ENCODE measurements around the gene IFTAP. TPM values are rescaled to one million over a fixed set of nuclear protein-coding genes. Genes with fewer than 3 reads are reported as not detected.
"Not testable (repeated sequence)": the region's sequence is repeated elsewhere in the genome, so short reads cannot be mapped to it uniquely, and the experiment has no call there.

IFTAP gene
- 7.1 TPM for total RNA-seq

- H3K9me3 ChIP-seq, result no peaks in the 10 kb centered on the region
- H3K36me3 ChIP-seq, result no peaks in the 10 kb centered on the region
- H3K4me3 ChIP-seq, result peak within 1 kb of the TSS; percentile 87 to 88
- no peaks in the 10 kb centered on the region for H3K27me3 ChIP-seq
- intact Hi-C loops (cut with DNase I), result loop anchor here (5.0 kb wide), 2 partner anchors 82 to 307 kb away; partner anchors contain the start of genes COMMD9 and TRAF6
- no peak for TF ChIP-seq CTCF (IDR thresholded peaks at IDR 0.05)
- H3K27ac ChIP-seq, result peak within 1 kb of the TSS; percentile 55 to 59
- H3K4me1 ChIP-seq, result peaks cover 0 to 6% of the 10 kb centered on the region in 2 donors
- DNase-seq (ENCODE audit: low spot score in 2 of 2), result peak in 1 of 2 donors; percentile 79
These were observed at the start of gene IFTAP for GRCh38 chr11:36594316-36594989. TSS of gene IFTAP (plus strand) at chr11:36594502. CDS start at chr11:36610104, 15,602 bp downstream.

GRCh38 chr11:36550385-36551115, 43.8 kb upstream of the IFTAP start:
- no peak overlapping the region for H3K4me3 ChIP-seq
- H3K9me3 ChIP-seq, result no peaks in the 10 kb centered on the region
- DNase-seq (ENCODE audit: low spot score in 2 of 2), result no peak
- H3K36me3 ChIP-seq, result no peaks in the 10 kb centered on the region
- TF ChIP-seq CTCF (IDR thresholded peaks at IDR 0.05), result no peak
- intact Hi-C loops (cut with DNase I), result no loop called here
- no peak overlapping the region for H3K27ac ChIP-seq
- no peaks in the 10 kb centered on the region for H3K27me3 ChIP-seq
- no peaks in the 10 kb centered on the region for H3K4me1 ChIP-seq

- H3K4me3 ChIP-seq; H3K9me3 ChIP-seq; intact Hi-C loops (cut with DNase I); H3K4me1 ChIP-seq; H3K36me3 ChIP-seq; H3K27me3 ChIP-seq; DNase-seq (ENCODE audit: low spot score in 2 of 2); H3K27ac ChIP-seq: not testable (repeated sequence)
These were observed 36.9 kb upstream of the IFTAP start for GRCh38 chr11:36557390-36557789.

- no peak overlapping the region for H3K4me3 ChIP-seq
- no peak for TF ChIP-seq CTCF (IDR thresholded peaks at IDR 0.05)
- H3K27me3 ChIP-seq, result no peaks in the 10 kb centered on the region
- H3K4me1 ChIP-seq, result no peaks in the 10 kb centered on the region
- intact Hi-C loops (cut with DNase I), result no loop called here
- peaks cover 0 to 4% of the 10 kb centered on the region in 2 donors for H3K9me3 ChIP-seq
- H3K27ac ChIP-seq, result no peak overlapping the region
- no peak for DNase-seq (ENCODE audit: low spot score in 2 of 2)
- no peaks in the 10 kb centered on the region for H3K36me3 ChIP-seq
These were observed 36.3 kb upstream of the IFTAP start for GRCh38 chr11:36557991-36558390.

- DNase-seq (ENCODE audit: low spot score in 2 of 2), result no peak
- no peaks in the 10 kb centered on the region for H3K27me3 ChIP-seq
- no peak overlapping the region for H3K27ac ChIP-seq
- intact Hi-C loops (cut with DNase I), result no loop called here
- no peaks in the 10 kb centered on the region for H3K4me1 ChIP-seq
- no peaks in the 10 kb centered on the region for H3K36me3 ChIP-seq
- TF ChIP-seq CTCF (IDR thresholded peaks at IDR 0.05), result no peak
- H3K4me3 ChIP-seq, result no peak overlapping the region
- H3K9me3 ChIP-seq, result peaks cover 0 to 4% of the 10 kb centered on the region in 2 donors
These were observed 35.5 kb upstream of the IFTAP start for GRCh38 chr11:36558571-36559413.

All from ascending aorta (tissue), 2 donors.